ENCODE data around the gene SLIT3. TPM values are rescaled to one million over a fixed set of nuclear protein-coding genes. Genes with fewer than 3 reads are reported as not detected.

SLIT3 gene
- total and polyA plus RNA-seq, 10 of the 15 experiments (the other 5 are each of a cell fraction or from before 2014, with no cell fraction given) = 0.05 TPM; not detected in 9

GRCh38 chr5:169052207-169052606 lies 248.7 kb downstream of the SLIT3 start:
- Histone ChIP-seq H3K27ac (ENCODE audit: control insufficient read depth, insufficient read depth) (no peak overlapping the region), H3K4me3 (no peak overlapping the region), H3K9ac (ENCODE audit: control insufficient read depth, insufficient read depth, low read length) (no peak overlapping the region), H3K4me1 (ENCODE audit: control insufficient read depth, insufficient read depth, low read length) (no peaks in the 10 kb centered on the region), H3K4me2 (ENCODE audit: control insufficient read depth, insufficient read depth) (no peak overlapping the region), H2AFZ (ENCODE audit: control insufficient read depth, low read depth, low read length) (no peak overlapping the region), H3K9me3 (replicated peaks; ENCODE audit: control insufficient read depth, insufficient read depth, low read length) (no peaks in the 10 kb centered on the region), H3K79me2 (ENCODE audit: control insufficient read depth, insufficient read depth, low read length) (no peaks in the 10 kb centered on the region), H3K36me3 (ENCODE audit: control insufficient read depth in 2 of 2, insufficient read depth in 2 of 2, low read length in 1 of 2) (no peaks in the 10 kb centered on the region), H3K27me3 (replicated peaks in 1 of 2; ENCODE audit: control insufficient read depth in 2 of 2, insufficient read depth in 2 of 2, low read length in 1 of 2) (peaks cover 0 to 2% of the 10 kb centered on the region in 2 experiments; a peak in 2 of 4 replicates), H4K20me1 (ENCODE audit: control insufficient read depth, insufficient read depth) (no peaks in the 10 kb centered on the region)
- ChIA-PET RAD21 (ENCODE audit: unreplicated experiment) (no interaction called here), SMC1A (ENCODE audit: uncharacterized antibody, unreplicated experiment) (interaction anchor here (0.6 kb wide), 1 partner anchor 97 kb away, joined by 5 read pairs; no protein-coding TSS in a partner anchor), CTCF (no interaction called here), POLR2A (no interaction called here)
- ATAC-seq (no peak), DNase-seq (ENCODE audit: low read depth, low spot score) (no peak), FAIRE-seq (no peak)
- in situ Hi-C loops (cut with MboI) (no loop called here), intact Hi-C loops (cut with micrococcal nuclease; ENCODE audit: unreplicated experiment) (no loop called here)
- 10% methylated on average over 3 of the region's 3 CpGs for WGBS (ENCODE audit: insufficient coverage, insufficient replicate concordance, low lambda C conversion rate, missing lambda C conversion rate)
- no TSS peak for BruUV-seq (replicated peaks)
- no peak for TF ChIP-seq SMAD1 (IDR thresholded peaks at IDR 0.05; ENCODE audit: low read depth, partially characterized antibody)
- no peak for TF ChIP-seq JUND (IDR thresholded peaks at IDR 0.05; ENCODE audit: low read depth, low read length)
- no peak for TF ChIP-seq CBX5 (IDR thresholded peaks at IDR 0.05; ENCODE audit: low read depth)
- no peak for TF ChIP-seq EGR1 (IDR thresholded peaks at IDR 0.05; ENCODE audit: borderline replicate concordance in 1 of 2, low read depth in 2 of 2, low read length in 2 of 2)
- no peak for TF ChIP-seq HDAC6 (IDR thresholded peaks at IDR 0.05; ENCODE audit: unreplicated experiment)
- TF ChIP-seq POLR2A (IDR thresholded peaks at IDR 0.05; ENCODE audit: low read depth, low read length) = no peak
- TF ChIP-seq SREBF2 (IDR thresholded peaks at IDR 0.05; ENCODE audit: low read length) = no peak
- TF ChIP-seq ZBTB4 (CRISPR knock-in tag; IDR thresholded peaks at IDR 0.05) = no peak
- TF ChIP-seq EED (IDR thresholded peaks at IDR 0.05; ENCODE audit: low read depth) = no peak
- TF ChIP-seq MEF2B (IDR thresholded peaks at IDR 0.05; ENCODE audit: partially characterized antibody, poor library complexity, severe bottlenecking) = no peak
- no peak for TF ChIP-seq SPI1 (IDR thresholded peaks at IDR 0.05; ENCODE audit: borderline replicate concordance, insufficient read depth, low read depth, low read length)
- no peak for TF ChIP-seq PAX5 (IDR thresholded peaks at IDR 0.05; ENCODE audit: borderline replicate concordance, low read depth, low read length)
- no peak for TF ChIP-seq EP300 (IDR thresholded peaks at IDR 0.05; ENCODE audit: borderline replicate concordance in 1 of 2, control insufficient read depth in 1 of 2, low read depth in 2 of 2, low read length in 2 of 2)
- TF ChIP-seq RCOR1 (conservative IDR thresholded peaks at IDR 0.05; ENCODE audit: low read depth, low read length) = no peak
- TF ChIP-seq FOXK2 (IDR thresholded peaks at IDR 0.05) = no peak
- TF ChIP-seq MTA2 (IDR thresholded peaks at IDR 0.05; ENCODE audit: low read depth) = no peak
- TF ChIP-seq STAT1 (conservative IDR thresholded peaks at IDR 0.05) = no peak
